DMS 273 treated with DMSO at 0.1 percent for 48 hours (cell line): ENCODE measurements around the gene PTPA.

ENCODE experiments used
- DNase-seq: peaks from one replicate; lab custom pipeline; 2025; lab: John Stamatoyannopoulos, UW

Gene PTPA

GRCh38 chr9:129138144-129138462 is 26.9 kb downstream of the PTPA start:
- DNase-seq = no peak

- DNase-seq = no peak
These were observed 27.4 kb downstream of the PTPA start for GRCh38 chr9:129138476-129139232.

- DNase-seq = peak; percentile 78
These were observed 28.2 kb downstream of the PTPA start for GRCh38 chr9:129139233-129139992.

- DNase-seq = peak; percentile 96
These were observed 28.8 kb downstream of the PTPA start for GRCh38 chr9:129139993-129140396.

GRCh38 chr9:129140397-129141065 is 29.3 kb downstream of the PTPA start:
- DNase-seq = no peak

- no peak for DNase-seq
These were observed 30.1 kb downstream of the PTPA start for GRCh38 chr9:129141066-129142041.

- DNase-seq = no peak
These were observed 31.1 kb downstream of the PTPA start for GRCh38 chr9:129142138-129142935.

- DNase-seq = peak; percentile 33
These were observed 32.1 kb downstream of the PTPA start for GRCh38 chr9:129143031-129143927.

GRCh38 chr9:129145316-129145715 is 34.1 kb downstream of the PTPA start:
- DNase-seq = no peak

- DNase-seq = no peak
These were observed 34.7 kb downstream of the PTPA start for GRCh38 chr9:129145841-129146292.

GRCh38 chr9:129146441-129146941 is 35.3 kb downstream of the PTPA start:
- DNase-seq = no peak

- DNase-seq = no peak
These were observed 37.4 kb downstream of the PTPA start for GRCh38 chr9:129148463-129149204.

GRCh38 chr9:129149442-129149841 is 38.2 kb downstream of the PTPA start:
- DNase-seq = no peak

- DNase-seq = no peak
These were observed 38.9 kb downstream of the PTPA start for GRCh38 chr9:129150122-129150521.

GRCh38 chr9:129150672-129151211 is 39.5 kb downstream of the PTPA start:
- DNase-seq = no peak

- no peak for DNase-seq
These were observed 40.3 kb downstream of the PTPA start for GRCh38 chr9:129151469-129151868.

- no peak for DNase-seq
These were observed 43.8 kb downstream of the PTPA start for GRCh38 chr9:129154866-129155477.

- no peak for DNase-seq
These were observed 44.9 kb downstream of the PTPA start for GRCh38 chr9:129156163-129156562.
